Spleen (tissue), 7 donors: ENCODE results near the gene SLC35E4.

Experiments
- POLR2A ChIP-seq, 3 donors: fragments of 450-650 bp; IDR thresholded peaks; one replicate each; pipeline ENCODE4 v1.5.1; 2017; ENCODE audit warnings: antibody characterized with exemption in 3 of 3, mild to moderate bottlenecking in 1 of 3
- POLR2AphosphoS5 ChIP-seq, 3 donors: sonication (generic); formaldehyde crosslinking; IDR thresholded peaks; one replicate each; pipeline ENCODE4 v1.5.1; 2017; ENCODE audit warnings: antibody characterized with exemption in 3 of 3
- TF ChIP-seq, protein P1 (sequence below), 11 experiments: fragments of 200-600 bp in 7 of 11; fragments of 450-650 bp in 4 of 11; sonication (generic) in 4 of 11; IDR thresholded peaks in 8 of 11; conservative IDR thresholded peaks in 3 of 11; 1 replicate in 7 of 11; 2 replicates in 4 of 11; pipeline versions ENCODE4 v1.4.0 to v1.8.0; 2016 to 2021; ENCODE audit warnings: antibody characterized with exemption in 11 of 11, inconsistent platforms in 4 of 11, mild to moderate bottlenecking in 1 of 11
- donor health status: DM: no; HTN: no; CAD: no; lungs with moderate emphysema.
- donor health status: DM: no; HTN: no; CAD: no.
- donor health status: DM: no; HTN: no; CAD: no.

DNA sequence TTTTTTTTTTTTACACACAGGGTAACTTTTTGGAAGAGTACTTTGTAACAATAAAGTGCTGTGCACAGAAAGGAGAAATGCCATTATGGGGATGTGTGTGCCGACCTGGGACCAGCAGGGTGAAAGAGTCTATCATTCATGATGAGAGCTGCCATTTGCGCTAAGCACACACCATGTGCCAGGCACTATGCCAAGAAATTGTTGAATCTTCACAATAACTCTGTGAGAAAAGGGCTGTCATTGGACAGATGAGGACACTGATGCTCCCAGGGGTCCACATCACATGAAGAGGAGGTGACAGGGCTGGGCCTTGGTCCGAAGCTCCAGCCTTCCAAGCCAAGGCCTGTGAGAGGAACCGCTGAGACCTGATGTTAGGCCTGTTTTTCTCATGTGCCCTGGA lies 26.5 kb downstream of the SLC35E4 start:
- TF ChIP-seq, protein P1, sequence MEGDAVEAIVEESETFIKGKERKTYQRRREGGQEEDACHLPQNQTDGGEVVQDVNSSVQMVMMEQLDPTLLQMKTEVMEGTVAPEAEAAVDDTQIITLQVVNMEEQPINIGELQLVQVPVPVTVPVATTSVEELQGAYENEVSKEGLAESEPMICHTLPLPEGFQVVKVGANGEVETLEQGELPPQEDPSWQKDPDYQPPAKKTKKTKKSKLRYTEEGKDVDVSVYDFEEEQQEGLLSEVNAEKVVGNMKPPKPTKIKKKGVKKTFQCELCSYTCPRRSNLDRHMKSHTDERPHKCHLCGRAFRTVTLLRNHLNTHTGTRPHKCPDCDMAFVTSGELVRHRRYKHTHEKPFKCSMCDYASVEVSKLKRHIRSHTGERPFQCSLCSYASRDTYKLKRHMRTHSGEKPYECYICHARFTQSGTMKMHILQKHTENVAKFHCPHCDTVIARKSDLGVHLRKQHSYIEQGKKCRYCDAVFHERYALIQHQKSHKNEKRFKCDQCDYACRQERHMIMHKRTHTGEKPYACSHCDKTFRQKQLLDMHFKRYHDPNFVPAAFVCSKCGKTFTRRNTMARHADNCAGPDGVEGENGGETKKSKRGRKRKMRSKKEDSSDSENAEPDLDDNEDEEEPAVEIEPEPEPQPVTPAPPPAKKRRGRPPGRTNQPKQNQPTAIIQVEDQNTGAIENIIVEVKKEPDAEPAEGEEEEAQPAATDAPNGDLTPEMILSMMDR (IDR thresholded peaks at IDR 0.05 in 8 of 11, conservative IDR thresholded peaks at IDR 0.05 in 3 of 11) = no peak
- TF ChIP-seq POLR2A (IDR thresholded peaks at IDR 0.05) = no peak
- no peak for TF ChIP-seq POLR2AphosphoS5 (IDR thresholded peaks at IDR 0.05)
